ENCODE measurements around the gene COX8A. TPM values are rescaled to one million over a fixed set of nuclear protein-coding genes. Genes with fewer than 3 reads are reported as not detected.

The COX8A gene
- total and polyA plus RNA-seq, 10 of the 15 experiments (the other 5 are each of a cell fraction or from before 2014, with no cell fraction given) = 243 to 1,476 (median 522) TPM

GRCh38 chr11:63974259-63975143 lies at the start of gene COX8A (continued):
- no peak for TF ChIP-seq ZNF384 (IDR thresholded peaks at IDR 0.05; ENCODE audit: borderline replicate concordance, low read depth, low read length)
- TF ChIP-seq SIN3A (IDR thresholded peaks at IDR 0.05; ENCODE audit: low read depth, low read length) = peak; percentile 86
- peak; percentile 83 for TF ChIP-seq BACH1 (IDR thresholded peaks at IDR 0.05; ENCODE audit: borderline replicate concordance)
- no peak for TF ChIP-seq ZNF592 (IDR thresholded peaks at IDR 0.05)
- no peak for TF ChIP-seq TCF12 (IDR thresholded peaks at IDR 0.05; ENCODE audit: low read depth, low read length)
- 0 out of 2 replicates have a peak, but pooled peaks have one; percentile 14 for TF ChIP-seq NRF1 (conservative IDR thresholded peaks at IDR 0.05; ENCODE audit: low read depth, low read length)
- TF ChIP-seq ZNF274 (IDR thresholded peaks at IDR 0.05; ENCODE audit: insufficient read depth, insufficient read length) = no peak
- 0 out of 2 replicates have a peak, but pooled peaks have one; percentile 25 for TF ChIP-seq BRCA1 (IDR thresholded peaks at IDR 0.05; ENCODE audit: low read depth, low read length)
- 0 out of 2 replicates have a peak, but pooled peaks have one; percentile 28 for TF ChIP-seq IRF3 (IDR thresholded peaks at IDR 0.05)
- no peak for TF ChIP-seq MTA2 (IDR thresholded peaks at IDR 0.05; ENCODE audit: low read depth)
- TF ChIP-seq RBBP5 (conservative IDR thresholded peaks at IDR 0.05) = no peak
- TF ChIP-seq HDAC2 (IDR thresholded peaks at IDR 0.05) = no peak
- TF ChIP-seq CTCF (IDR thresholded peaks at IDR 0.05 in 2 of 3, conservative IDR thresholded peaks at IDR 0.05 in 1 of 3; ENCODE audit: control insufficient read depth in 2 of 3, extremely low read depth in 1 of 3, insufficient read depth in 1 of 3, low read depth in 3 of 3, low read length in 3 of 3) = no peak
- TF ChIP-seq NR2C1 (IDR thresholded peaks at IDR 0.05) = peak; percentile 56; the same call in 1 of the 2 replicates
- peak; percentile 74 for TF ChIP-seq E4F1 (IDR thresholded peaks at IDR 0.05; ENCODE audit: borderline replicate concordance, partially characterized antibody)
- no peak for TF ChIP-seq ZNF622 (IDR thresholded peaks at IDR 0.05)
- 0 out of 2 replicates have a peak, but pooled peaks have one; percentile 71 for TF ChIP-seq NBN (IDR thresholded peaks at IDR 0.05)
- TF ChIP-seq NFYB (IDR thresholded peaks at IDR 0.05; ENCODE audit: insufficient read depth, low read depth, low read length) = peak; percentile 90
- TF ChIP-seq ATF7 (IDR thresholded peaks at IDR 0.05; ENCODE audit: low read depth) = peak; percentile 75
- TF ChIP-seq CHD2 (IDR thresholded peaks at IDR 0.05; ENCODE audit: borderline replicate concordance, low read depth, low read length) = peak; percentile 85
- no peak for TF ChIP-seq SUZ12 (IDR thresholded peaks at IDR 0.05; ENCODE audit: unreplicated experiment)
